GM21717 (cell line): ENCODE results near the gene SLC27A6.

ENCODE experiments used
- ATAC-seq: cut with Tn5 transposase; IDR thresholded peaks from one replicate; pipeline ENCODE4 v1.9.1; 2021; ENCODE audit warnings: mild to moderate bottlenecking, moderate library complexity; ENCODE audit not compliant: unreplicated experiment

Gene SLC27A6

GRCh38 chr5:129061849-129062248, 96.6 kb downstream of the SLC27A6 start:
- ATAC-seq = no peak

- no peak for ATAC-seq
Measured at GRCh38 chr5:129063483-129064113, 98.3 kb downstream of the SLC27A6 start.

- no peak for ATAC-seq
Measured at GRCh38 chr5:129065721-129066120, 100.4 kb downstream of the SLC27A6 start.

GRCh38 chr5:129067745-129068144, 102.5 kb downstream of the SLC27A6 start:
- no peak for ATAC-seq

GRCh38 chr5:129069292-129069691, 104.0 kb downstream of the SLC27A6 start:
- ATAC-seq = no peak

GRCh38 chr5:129073111-129073510, 107.8 kb downstream of the SLC27A6 start:
- no peak for ATAC-seq

- ATAC-seq = no peak
Measured at GRCh38 chr5:129074903-129075302, 109.6 kb downstream of the SLC27A6 start.

- no peak for ATAC-seq
Measured at GRCh38 chr5:129077433-129078075, 112.3 kb downstream of the SLC27A6 start.

- ATAC-seq = no peak
Measured at GRCh38 chr5:129078247-129078646, 113.0 kb downstream of the SLC27A6 start.

- no peak for ATAC-seq
Measured at GRCh38 chr5:129078660-129079059, 113.4 kb downstream of the SLC27A6 start.

- ATAC-seq = no peak
Measured at GRCh38 chr5:129079496-129079895, 114.2 kb downstream of the SLC27A6 start.

GRCh38 chr5:129080766-129081165, 115.5 kb downstream of the SLC27A6 start:
- no peak for ATAC-seq

- no peak for ATAC-seq
Measured at GRCh38 chr5:129082225-129083136, 117.2 kb downstream of the SLC27A6 start.
